Activated CD4-positive, CD25-positive, alpha-beta regulatory T cell treated with anti-CD3 and anti-CD28 coated beads, Interleukin-2, amount 50 U/mL, for 16 hours (primary cell): ENCODE measurements around the gene GCH1.
"Not testable (repeated sequence)": the region's sequence is repeated elsewhere in the genome, so short reads cannot be mapped to it uniquely, and the experiment has no call there.

ENCODE experiments used
- DNase-seq: peaks from one replicate; pipeline ENCODE4 v3.0.0-alpha.2; 2020; ENCODE audit warnings: low read depth, low spot score

GCH1 gene

DNA sequence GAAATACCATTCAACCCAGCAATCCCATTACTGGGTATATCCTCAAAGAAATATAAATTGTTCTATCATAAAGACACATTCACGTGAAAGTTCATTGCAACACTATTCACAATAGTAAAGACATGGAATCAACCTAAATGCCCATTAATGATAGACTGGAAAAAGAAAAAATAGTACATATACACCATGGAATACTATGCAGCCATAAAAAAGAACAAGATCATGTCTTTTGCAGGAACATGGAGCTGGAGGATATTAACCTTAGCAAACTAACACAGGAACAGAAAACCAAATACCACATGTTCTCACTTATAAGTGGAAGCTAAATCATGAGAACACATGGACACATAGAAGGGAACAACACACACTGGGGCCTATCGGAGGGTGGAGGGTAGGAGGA, 101.1 kb downstream of the GCH1 start:
- not testable (repeated sequence) for DNase-seq

DNA sequence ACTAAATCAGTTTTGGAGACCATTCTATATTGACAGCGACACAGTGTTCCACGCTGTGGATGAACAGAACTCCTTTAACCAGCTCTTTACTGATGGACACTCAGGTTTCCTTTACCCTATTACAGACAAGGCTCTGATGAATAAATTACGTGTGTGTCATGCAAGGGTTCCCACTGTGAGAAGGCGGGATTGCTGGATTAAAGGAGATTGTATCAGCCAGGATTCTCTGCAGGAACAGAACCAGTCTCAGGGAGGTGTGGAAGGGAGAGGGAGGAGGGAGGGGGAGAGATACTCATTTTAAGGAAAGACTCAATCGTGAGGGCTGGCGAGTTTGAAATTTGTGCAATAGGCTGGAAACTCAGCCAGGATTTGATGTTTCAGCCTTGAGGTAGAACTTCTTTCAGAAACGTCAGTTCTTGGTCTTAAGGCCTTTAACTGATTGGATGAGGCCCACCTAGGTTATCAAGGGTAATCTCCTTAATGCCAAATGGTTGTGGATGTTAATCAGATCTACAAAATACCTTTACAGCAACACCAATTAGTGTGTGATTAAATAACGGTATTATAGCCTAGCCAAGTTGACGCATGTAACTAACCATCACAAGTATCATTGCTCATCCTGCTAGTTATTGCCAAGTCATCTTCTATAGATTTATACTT, 104.0 kb downstream of the GCH1 start:
- DNase-seq: no peak

DNA sequence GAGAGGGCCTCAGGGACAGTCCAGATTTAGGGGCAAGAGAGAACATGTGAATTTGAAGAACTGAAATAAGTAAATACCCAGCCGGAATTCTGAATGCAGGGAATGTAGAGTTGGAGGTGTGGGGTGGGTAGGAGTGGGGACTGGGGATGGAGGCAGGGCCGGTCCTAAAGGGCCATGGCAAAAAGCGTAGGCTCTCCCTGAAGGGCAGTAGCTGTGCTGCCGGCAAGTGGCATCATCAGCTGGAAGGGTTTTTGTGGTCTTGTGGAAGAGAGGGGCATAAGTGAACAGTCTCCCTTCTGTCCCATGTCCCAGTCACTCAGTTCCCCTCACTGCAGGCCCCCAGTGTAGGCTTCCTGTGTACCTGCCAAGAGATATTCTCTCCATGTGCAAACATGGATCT, 104.6 kb downstream of the GCH1 start:
- DNase-seq: no peak

DNA sequence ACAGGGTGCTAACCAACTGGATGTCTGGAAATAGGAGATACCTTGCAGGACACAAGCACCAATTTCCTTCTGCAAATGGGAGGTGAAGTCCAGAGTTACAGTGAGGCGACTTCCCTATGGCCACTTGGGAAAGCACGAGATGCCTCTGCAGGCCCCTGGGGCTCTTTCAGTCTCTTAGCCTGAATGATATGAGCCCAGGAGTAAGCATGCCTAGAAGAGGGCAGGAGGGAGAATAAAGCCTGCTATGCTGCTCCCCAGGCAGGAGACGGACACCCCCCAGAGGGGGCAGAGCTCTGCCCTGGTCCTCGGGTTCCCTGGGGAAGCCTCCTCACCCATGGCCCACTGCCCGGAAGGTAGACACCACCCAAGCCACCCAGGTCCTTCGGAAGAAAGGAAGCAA, 105.1 kb downstream of the GCH1 start:
- no peak for DNase-seq

DNA sequence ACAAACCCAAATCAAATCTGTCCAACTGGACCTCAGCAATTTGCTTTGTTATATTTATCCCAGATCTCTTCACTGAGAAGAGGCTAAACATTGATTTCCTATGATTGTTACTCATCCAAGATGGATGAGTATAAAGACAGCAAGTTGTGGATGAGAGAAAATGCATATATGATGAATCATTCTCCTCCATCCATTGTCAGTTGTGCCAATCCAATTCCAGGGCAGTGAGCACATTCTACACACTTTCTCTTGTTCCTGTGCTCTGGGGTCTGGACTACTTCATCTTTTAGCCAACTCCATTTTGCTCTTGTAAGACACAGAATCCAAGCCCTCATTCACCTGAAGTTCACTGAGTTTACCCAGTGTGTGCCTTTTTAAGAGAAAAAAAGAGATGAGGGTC, 105.7 kb downstream of the GCH1 start:
- no peak for DNase-seq

DNA sequence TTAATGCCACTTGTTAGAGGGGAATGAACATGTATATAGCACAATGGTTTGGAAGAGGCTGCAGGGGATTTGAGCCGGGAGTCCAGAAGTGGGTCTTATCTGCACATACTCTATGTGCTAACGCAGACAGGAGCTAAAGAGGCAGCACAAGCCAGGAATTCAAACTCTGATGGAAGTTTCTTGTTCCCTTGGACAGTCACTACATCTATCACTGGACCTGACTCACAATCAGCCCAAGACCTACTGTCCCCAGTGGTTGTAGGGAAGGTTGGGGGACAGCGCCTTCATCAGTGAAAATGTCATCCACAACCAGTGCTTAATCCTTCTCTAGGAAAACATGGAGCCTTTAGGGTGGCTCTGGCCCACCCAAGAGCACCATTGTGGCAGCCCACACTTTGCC, 107.8 kb downstream of the GCH1 start:
- DNase-seq: no peak

DNA sequence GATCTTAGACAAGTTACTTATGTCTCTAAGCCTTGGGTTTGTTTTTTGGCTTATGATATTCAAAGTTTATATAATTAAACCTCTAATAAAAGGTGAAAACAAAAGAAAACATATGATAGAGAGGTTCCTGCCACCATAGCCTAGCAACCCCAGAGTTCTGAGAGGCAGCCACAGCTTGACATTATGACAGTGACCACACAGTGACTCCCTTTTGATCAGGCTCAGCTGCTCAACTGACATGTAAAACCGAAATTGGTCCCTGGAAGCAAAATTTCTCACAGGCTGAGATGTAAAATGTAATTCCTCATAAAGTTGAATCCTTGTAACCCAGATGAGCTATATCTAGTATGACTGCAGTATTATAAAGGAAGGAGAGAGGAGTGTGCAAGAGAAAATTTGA, 108.5 kb downstream of the GCH1 start:
- DNase-seq: no peak

DNA sequence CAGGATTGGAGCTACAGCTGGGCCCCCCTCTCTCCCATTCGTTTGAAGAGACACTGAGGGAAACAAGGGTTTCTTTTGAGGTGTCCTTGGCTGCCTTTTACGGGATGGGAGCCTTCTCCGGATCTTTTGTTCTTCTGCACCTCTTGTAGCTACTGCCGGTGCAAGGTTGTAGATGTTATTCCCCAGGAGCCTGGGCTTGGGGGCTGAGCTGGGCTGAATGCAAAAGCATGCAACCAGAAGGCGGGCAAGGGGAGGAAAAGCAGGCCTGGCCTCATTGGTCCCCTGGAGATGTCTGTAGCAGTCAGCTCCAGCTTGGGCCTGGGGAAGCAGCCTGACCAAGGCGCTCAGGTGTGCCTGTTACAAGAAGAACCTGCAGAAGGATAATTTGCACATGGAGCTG, 110.3 kb downstream of the GCH1 start:
- DNase-seq: no peak
